Measurements from ENCODE around the gene IL23R.

Gene IL23R

DNA sequence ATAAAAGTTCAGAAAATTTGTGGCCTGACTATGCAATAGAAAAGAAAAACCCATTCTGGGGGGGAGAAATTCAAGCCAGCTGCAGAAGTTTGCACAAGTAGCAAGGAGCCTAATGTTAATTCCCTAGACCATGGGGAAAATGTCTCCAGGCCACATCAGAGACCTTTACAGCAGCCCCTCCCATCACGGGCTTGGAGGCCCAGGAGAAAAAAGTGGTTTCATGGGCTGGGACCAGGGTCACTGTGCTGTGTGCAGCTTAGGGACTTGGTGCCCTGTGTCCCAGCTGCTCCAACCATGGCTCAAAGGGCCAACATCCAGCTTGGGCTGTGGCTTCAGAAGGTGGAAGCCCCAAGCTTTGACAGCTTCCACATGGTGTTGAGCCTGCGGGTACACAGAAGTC, 42.0 kb downstream of the IL23R start:
- ChIA-PET CTCF (no interaction called here), POLR2A (no interaction called here)
- no peak for DNase-seq (ENCODE audit: extremely low spot score)
- TF ChIP-seq BHLHE40 (IDR thresholded peaks at IDR 0.05; ENCODE audit: borderline replicate concordance) (no peak), SP1 (IDR thresholded peaks at IDR 0.05) (no peak), L3MBTL2 (conservative IDR thresholded peaks at IDR 0.05) (no peak), PKNOX1 (IDR thresholded peaks at IDR 0.05) (no peak), ARNT (IDR thresholded peaks at IDR 0.05) (no peak), FOXA1 (IDR thresholded peaks at IDR 0.05) (no peak), ZNF384 (IDR thresholded peaks at IDR 0.05) (no peak), CTBP1 (IDR thresholded peaks at IDR 0.05; ENCODE audit: borderline replicate concordance) (no peak)

- no peak for DNase-seq (ENCODE audit: extremely low spot score)
- TF ChIP-seq FOXM1 (IDR thresholded peaks at IDR 0.05; ENCODE audit: borderline replicate concordance) (no peak), ZNF384 (IDR thresholded peaks at IDR 0.05) (no peak), FOXK2 (IDR thresholded peaks at IDR 0.05) (no peak), NFRKB (IDR thresholded peaks at IDR 0.05) (no peak), TARDBP (IDR thresholded peaks at IDR 0.05) (no peak), FOXA1 (IDR thresholded peaks at IDR 0.05) (no peak), SP1 (IDR thresholded peaks at IDR 0.05) (no peak), ARNT (IDR thresholded peaks at IDR 0.05) (no peak), BHLHE40 (IDR thresholded peaks at IDR 0.05; ENCODE audit: borderline replicate concordance) (no peak), SUZ12 (IDR thresholded peaks at IDR 0.05) (no peak), PKNOX1 (IDR thresholded peaks at IDR 0.05) (no peak), LEF1 (IDR thresholded peaks at IDR 0.05; ENCODE audit: borderline replicate concordance) (no peak)
- ChIA-PET POLR2A (no interaction called here), CTCF (interaction anchor here (0.6 kb wide), 1 partner anchor 438 kb away, joined by 5 read pairs; no protein-coding TSS in a partner anchor)
These were observed 43.3 kb downstream of the IL23R start for GRCh38 chr1:67209521-67209920.

GRCh38 chr1:67211589-67212563, 45.6 kb downstream of the IL23R start:
- POLR2A ChIA-PET = no interaction called here
- no peak for DNase-seq (ENCODE audit: extremely low spot score)
- CTCF ChIA-PET = interaction anchor here (0.6 to 2.9 kb wide), 13 partner anchors 13 to 455 kb away, joined by 3 to 10 read pairs (median 5); no protein-coding TSS in a partner anchor
- TF ChIP-seq SP1 (IDR thresholded peaks at IDR 0.05) (no peak), NFRKB (IDR thresholded peaks at IDR 0.05) (no peak), PKNOX1 (IDR thresholded peaks at IDR 0.05) (no peak), FOXM1 (IDR thresholded peaks at IDR 0.05; ENCODE audit: borderline replicate concordance) (no peak), ZNF384 (IDR thresholded peaks at IDR 0.05) (no peak), LEF1 (IDR thresholded peaks at IDR 0.05; ENCODE audit: borderline replicate concordance) (no peak), ELF4 (IDR thresholded peaks at IDR 0.05) (no peak)

DNA sequence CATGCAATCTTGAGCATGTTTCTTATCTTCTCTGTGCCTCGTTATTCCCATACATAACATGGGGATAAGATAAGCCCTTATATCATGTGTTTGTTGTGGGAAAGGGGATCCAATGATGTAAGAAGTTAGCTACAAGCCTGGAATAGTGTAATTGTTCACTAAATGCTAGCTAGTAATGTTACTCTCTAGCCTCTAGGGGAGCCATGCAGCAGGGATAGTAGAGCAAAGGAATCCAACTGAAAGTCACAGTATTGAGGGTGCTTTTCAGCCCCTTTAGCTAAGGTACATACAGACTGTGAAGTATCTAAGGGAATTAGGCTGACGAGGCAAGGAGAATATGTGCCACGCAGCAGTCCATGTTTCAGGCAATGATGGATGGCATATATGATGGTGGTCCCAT, 46.9 kb downstream of the IL23R start:
- POLR2A ChIA-PET = no interaction called here
- CTCF ChIA-PET = interaction anchor here (0.6 to 2.9 kb wide), 9 partner anchors 12 to 455 kb away, joined by 3 to 9 read pairs (median 3); no protein-coding TSS in a partner anchor
- DNase-seq (ENCODE audit: extremely low spot score) = peak; percentile 70
- no peak for TF ChIP-seq BHLHE40 (IDR thresholded peaks at IDR 0.05; ENCODE audit: borderline replicate concordance)
- TF ChIP-seq TARDBP (IDR thresholded peaks at IDR 0.05) = no peak
- TF ChIP-seq HDGF (IDR thresholded peaks at IDR 0.05; ENCODE audit: borderline replicate concordance) = no peak
- TF ChIP-seq ARNT (IDR thresholded peaks at IDR 0.05) = no peak
- TF ChIP-seq ELF4 (IDR thresholded peaks at IDR 0.05) = no peak
- TF ChIP-seq FOXA1 (IDR thresholded peaks at IDR 0.05) = no peak
- TF ChIP-seq L3MBTL2 (conservative IDR thresholded peaks at IDR 0.05) = no peak
- no peak for TF ChIP-seq CTBP1 (IDR thresholded peaks at IDR 0.05; ENCODE audit: borderline replicate concordance)
- no peak for TF ChIP-seq SP1 (IDR thresholded peaks at IDR 0.05)
- no peak for TF ChIP-seq SUZ12 (IDR thresholded peaks at IDR 0.05)
- no peak for TF ChIP-seq NFRKB (IDR thresholded peaks at IDR 0.05)
- TF ChIP-seq LEF1 (IDR thresholded peaks at IDR 0.05; ENCODE audit: borderline replicate concordance) = no peak
- TF ChIP-seq PKNOX1 (IDR thresholded peaks at IDR 0.05) = no peak
- no peak for TF ChIP-seq FOXM1 (IDR thresholded peaks at IDR 0.05; ENCODE audit: borderline replicate concordance)
- no peak for TF ChIP-seq ZNF384 (IDR thresholded peaks at IDR 0.05)
- TF ChIP-seq FOXK2 (IDR thresholded peaks at IDR 0.05) = no peak

DNA sequence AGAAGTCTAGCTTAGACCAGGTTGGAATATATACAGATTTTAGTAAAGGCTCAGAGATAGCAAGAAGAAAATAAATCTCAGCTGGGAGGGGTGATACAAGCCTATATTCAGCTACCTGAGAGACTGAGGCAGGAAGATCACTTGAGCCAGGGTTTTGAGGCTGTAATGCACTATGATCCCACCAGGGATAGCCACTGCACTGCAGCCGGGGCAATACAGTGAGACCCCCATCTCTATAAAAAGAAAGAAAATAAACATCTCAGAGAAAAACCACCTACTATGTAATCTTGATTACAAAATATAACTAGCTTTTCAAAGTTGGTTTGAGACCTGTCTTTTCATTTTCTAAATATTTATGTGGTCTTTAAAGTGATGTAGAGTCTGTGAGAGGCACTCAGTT, 47.7 kb downstream of the IL23R start:
- POLR2A ChIA-PET = no interaction called here
- CTCF ChIA-PET = interaction anchor here (0.5 to 1.3 kb wide), 7 partner anchors 11 to 456 kb away, joined by 3 to 9 read pairs (median 3); no protein-coding TSS in a partner anchor
- no peak for TF ChIP-seq L3MBTL2 (conservative IDR thresholded peaks at IDR 0.05)
- no peak for TF ChIP-seq SP1 (IDR thresholded peaks at IDR 0.05)
- no peak for TF ChIP-seq TARDBP (IDR thresholded peaks at IDR 0.05)
- no peak for TF ChIP-seq ELF4 (IDR thresholded peaks at IDR 0.05)
- no peak for TF ChIP-seq NFRKB (IDR thresholded peaks at IDR 0.05)
- TF ChIP-seq SUZ12 (IDR thresholded peaks at IDR 0.05) = no peak
- TF ChIP-seq CTBP1 (IDR thresholded peaks at IDR 0.05; ENCODE audit: borderline replicate concordance) = no peak
- TF ChIP-seq BHLHE40 (IDR thresholded peaks at IDR 0.05; ENCODE audit: borderline replicate concordance) = no peak
- no peak for TF ChIP-seq LEF1 (IDR thresholded peaks at IDR 0.05; ENCODE audit: borderline replicate concordance)
- no peak for TF ChIP-seq ZNF384 (IDR thresholded peaks at IDR 0.05)
- no peak for TF ChIP-seq PKNOX1 (IDR thresholded peaks at IDR 0.05)
- no peak for DNase-seq (ENCODE audit: extremely low spot score)
